ENCODE data around the gene TMEM168.
"Not testable (repeated sequence)": the region's sequence is repeated elsewhere in the genome, so short reads cannot be mapped to it uniquely, and the experiment has no call there.

TMEM168 gene, protein sequence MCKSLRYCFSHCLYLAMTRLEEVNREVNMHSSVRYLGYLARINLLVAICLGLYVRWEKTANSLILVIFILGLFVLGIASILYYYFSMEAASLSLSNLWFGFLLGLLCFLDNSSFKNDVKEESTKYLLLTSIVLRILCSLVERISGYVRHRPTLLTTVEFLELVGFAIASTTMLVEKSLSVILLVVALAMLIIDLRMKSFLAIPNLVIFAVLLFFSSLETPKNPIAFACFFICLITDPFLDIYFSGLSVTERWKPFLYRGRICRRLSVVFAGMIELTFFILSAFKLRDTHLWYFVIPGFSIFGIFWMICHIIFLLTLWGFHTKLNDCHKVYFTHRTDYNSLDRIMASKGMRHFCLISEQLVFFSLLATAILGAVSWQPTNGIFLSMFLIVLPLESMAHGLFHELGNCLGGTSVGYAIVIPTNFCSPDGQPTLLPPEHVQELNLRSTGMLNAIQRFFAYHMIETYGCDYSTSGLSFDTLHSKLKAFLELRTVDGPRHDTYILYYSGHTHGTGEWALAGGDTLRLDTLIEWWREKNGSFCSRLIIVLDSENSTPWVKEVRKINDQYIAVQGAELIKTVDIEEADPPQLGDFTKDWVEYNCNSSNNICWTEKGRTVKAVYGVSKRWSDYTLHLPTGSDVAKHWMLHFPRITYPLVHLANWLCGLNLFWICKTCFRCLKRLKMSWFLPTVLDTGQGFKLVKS

DNA sequence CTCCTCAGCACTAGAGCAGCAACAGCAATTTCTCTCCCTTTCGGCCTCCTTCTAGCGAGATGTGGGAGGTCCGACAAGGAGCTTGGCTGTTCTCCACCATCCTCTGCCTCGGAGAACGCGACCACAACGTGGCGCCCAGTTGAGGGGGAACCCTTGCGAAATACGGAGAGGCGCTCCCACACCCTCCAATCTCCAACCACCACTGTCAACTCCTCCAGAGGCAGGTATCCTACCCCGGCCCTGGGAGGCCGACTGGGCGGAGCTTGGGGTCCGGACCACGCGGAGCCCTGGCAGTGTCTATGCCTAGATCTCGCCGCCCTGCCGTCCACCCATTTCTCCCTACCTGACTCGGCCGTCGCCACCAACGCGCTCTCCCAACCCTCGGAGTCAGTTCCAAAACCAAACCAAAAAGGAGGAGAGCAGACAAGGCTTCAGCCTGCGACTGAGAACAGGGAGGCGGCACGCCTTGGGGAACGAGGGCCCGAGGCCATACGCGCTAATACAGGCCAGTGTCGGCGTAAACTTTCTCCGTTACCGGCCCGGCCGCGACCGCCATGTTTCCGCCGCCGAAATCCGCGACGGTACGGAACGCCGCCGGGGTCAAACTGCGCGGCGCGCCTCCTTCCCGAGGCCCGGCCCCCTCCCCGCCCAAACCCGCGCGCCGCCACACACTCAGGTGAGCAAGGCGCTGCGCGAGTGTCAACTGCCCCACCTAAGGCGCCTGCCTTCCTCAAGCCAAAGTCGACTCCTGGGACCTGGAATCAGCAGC, at the start of gene TMEM168:
TMEM168 (minus strand) TSS at position 577 of the 769 bp plus-strand sequence. CDS start 5,568 bp downstream, outside the sequence.
- DNase-seq, result peak; percentile 81 to 90

GRCh38 chr7:112835928-112836327, 45.7 kb upstream of the TMEM168 start:
- not testable (repeated sequence) for DNase-seq

DNA sequence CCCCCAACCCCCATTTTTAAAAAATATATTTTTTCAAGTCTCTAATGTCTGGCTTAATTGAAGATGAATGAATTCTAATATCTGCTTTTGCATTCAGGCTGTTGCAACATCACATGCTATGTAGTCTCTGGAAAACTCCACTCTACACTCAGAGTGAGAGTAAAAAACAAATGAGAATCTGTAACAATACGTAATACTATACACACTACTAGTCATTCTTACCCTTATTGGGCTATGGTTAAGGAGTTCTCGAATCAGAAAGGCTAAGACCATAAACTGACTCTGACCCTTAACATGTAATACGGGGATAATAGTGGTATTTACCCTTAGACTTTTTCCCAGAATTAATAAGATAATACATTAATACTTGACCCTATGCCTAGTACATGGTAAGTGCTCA, 42.9 kb upstream of the TMEM168 start:
- no peak for DNase-seq

GRCh38 chr7:112830769-112831168, 40.6 kb upstream of the TMEM168 start:
- no peak for DNase-seq

DNA sequence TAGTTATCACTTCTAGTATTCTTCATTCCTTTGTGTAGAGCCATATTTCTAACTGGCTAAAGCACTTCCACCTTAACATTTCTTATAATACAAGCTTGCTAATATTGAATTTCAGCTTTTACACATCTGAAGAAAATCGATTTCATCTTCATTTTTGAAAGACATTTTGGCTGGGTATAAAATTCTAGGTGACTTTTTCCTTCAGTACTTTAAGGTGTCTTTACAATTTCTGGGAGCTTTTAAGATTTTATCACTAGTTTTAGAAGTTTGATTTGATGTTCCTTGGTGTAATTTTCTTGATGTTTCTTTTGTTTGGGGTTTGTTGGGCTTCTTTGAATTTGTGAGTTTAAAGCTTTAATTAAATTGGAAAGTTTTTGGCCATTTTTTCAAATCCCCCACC, 38.5 kb upstream of the TMEM168 start:
- no peak for DNase-seq

GRCh38 chr7:112821345-112821744, 31.2 kb upstream of the TMEM168 start:
- DNase-seq, result no peak

DNA sequence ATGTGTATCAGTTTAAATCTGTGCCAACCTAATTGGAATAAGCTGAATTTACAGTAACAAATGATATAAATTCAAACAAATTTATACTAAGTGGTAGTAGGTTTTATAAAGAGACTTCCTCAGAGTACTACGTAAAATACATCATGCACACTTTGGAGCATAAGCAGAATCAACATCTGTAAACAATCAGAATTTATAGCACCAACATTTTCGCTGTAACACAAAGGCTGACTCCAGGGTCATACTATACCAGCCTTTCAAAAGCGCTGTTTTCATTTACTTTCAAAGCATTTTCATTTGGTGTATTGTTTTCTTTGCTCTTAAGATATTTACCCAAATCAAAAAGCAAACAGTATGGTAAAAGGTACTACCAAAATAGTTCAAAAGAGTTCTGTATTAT, 29.3 kb upstream of the TMEM168 start:
- no peak for DNase-seq

- DNase-seq, result no peak
These were observed 16.0 kb upstream of the TMEM168 start for GRCh38 chr7:112806156-112806555.

GRCh38 chr7:112802406-112802805, 12.2 kb upstream of the TMEM168 start:
- no peak for DNase-seq

DNA sequence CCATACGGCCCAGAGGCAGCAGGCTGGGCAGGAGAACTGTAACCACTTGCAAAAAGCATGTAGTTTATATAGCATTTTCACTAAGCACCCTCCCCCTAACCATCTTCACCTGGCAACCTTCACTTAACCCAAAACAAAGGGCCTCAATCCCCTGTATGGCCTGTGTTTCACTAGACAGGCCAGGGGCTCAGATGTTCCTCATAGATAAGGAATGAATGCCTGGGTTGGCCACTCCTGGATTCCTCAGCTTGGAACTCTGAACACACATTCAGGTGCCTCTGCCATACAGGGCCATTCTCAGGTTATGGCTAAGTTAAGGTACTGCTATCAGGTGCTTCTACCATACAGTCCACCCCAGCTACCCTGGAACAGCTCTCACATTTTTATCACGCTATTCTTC, 10.3 kb upstream of the TMEM168 start:
- no peak for DNase-seq

GRCh38 chr7:112799448-112800120, 9.4 kb upstream of the TMEM168 start:
- DNase-seq, result no peak

DNA sequence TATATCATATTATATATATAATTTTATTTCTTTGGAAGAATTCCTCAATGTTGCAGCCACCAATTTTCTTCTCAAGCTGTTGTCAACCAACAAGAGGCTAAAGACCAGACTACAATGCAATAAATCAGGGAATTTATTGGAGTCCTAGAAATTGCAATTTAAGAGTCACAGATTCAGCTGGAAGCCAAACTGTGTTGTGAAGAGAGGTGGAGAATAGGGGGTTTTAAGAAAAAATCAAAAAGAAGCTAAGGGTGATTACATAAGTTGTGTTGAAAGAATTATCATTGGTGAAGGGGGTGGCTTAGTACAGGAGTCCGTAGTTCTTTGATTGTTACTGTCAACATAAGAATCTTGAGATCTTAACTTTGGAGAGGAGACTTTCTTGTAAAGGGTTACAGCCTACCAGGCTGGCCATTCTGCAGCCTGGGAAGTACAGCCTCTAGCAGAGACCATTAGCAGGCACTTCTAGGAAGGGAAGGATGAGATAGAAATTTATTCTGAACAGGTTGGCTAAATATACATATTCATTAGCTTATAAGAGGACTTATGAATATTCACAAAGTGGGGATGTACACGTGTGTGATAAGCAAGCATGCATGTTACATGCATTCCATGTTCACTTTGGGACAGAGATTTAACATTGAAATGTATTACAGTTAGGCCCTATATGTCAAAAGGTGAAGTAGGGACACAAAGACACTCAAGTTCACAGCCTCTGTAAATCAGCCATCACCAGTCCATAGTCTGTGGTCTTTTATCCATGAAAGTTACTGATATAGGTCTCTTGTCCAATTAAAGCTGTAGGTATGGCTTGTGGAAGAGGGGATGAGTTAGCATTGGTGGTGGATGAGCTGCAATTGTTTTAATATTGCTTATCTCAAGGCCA, 8.3 kb upstream of the TMEM168 start:
- no peak for DNase-seq

DNA sequence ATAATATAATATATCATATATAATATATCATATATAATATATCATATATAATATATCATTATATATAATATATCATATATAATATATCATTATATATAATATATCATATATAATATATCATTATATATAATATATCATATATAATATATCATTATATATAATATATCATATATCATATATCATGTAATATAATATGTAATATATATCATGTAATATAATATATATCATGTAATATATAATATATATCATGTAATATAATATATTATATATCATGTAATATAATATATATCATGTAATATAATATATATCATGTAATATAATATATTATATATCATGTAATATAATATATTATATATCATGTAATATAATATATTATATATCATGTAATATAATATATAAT, 6.4 kb upstream of the TMEM168 start:
- not testable (repeated sequence) for DNase-seq

DNA sequence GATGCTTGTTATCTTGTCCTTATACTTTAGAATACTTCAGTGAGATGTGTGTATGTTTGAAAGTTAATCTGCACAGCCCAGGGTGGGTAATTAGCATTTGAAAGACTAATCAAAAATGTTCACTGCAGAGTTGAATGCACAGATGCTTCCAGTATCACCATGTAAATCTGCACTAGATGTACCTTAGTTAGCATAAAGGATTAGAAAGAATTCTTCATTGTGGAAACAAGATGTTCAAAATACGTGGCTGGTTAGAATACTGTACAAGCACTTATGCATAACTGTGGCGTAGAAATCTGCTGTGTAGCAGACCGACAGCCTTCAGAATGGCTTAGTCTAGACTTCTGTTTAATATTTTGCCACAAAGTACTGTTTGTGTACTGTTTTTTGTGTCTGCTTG, 2.2 kb upstream of the TMEM168 start:
- DNase-seq, result no peak

- no peak for DNase-seq
These were observed 1.4 kb upstream of the TMEM168 start for GRCh38 chr7:112791465-112792168.

- no peak for DNase-seq
These were observed 402 bp upstream of the TMEM168 start for GRCh38 chr7:112790586-112791003.

- no peak for DNase-seq
These were observed 758 bp downstream of the TMEM168 start for GRCh38 chr7:112789453-112789816.

GRCh38 chr7:112788778-112789343, 1.3 kb downstream of the TMEM168 start:
- DNase-seq, result no peak

DNA sequence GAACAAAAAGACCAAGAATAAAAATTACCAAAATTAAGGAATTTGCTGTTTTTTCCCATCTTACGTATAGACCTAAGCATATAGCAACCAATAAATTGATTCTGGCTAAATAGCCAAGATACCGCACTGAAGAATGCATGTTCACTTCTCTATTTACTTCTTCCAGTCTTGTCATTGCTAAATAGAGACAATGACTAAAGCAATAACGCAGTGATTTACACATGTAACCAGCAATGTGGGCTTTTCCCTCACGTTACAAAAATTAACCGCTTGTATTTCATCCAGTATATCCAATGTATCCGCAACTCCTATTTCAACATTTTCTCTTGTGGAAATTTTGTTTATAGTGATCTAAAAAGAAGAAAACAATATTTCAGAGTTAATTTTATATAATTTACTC, 5.6 kb downstream of the TMEM168 start:
- no peak for DNase-seq

DNA sequence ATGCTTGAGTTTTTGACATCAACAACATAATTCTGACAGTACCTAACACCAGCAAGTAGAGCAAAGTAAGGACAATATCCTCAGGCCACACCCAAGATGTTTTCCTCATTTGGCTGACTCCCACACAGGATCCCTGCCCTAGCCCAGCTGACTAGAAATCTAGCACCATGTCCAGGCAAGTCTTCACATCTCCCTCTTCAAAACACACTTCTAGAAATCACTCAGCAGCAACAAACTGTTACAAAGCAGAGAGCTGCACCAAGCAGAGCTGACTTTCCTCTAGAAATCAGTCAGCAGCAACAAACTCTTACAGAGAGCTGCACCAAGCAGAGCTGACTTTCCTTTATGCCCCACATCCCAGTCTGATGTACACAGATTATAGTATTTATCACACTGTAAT, 7.7 kb downstream of the TMEM168 start:
- no peak for DNase-seq

- no peak for DNase-seq
These were observed 8.6 kb downstream of the TMEM168 start for GRCh38 chr7:112781558-112781957.
